NCI-H2196 treated with DMSO at 0.1 percent for 48 hours (cell line): ENCODE measurements around the gene ARX.

Experiments
- DNase-seq: peaks from one replicate; lab custom pipeline; 2025; ENCODE audit not compliant: unreplicated experiment; lab: John Stamatoyannopoulos, UW

ARX gene

DNA sequence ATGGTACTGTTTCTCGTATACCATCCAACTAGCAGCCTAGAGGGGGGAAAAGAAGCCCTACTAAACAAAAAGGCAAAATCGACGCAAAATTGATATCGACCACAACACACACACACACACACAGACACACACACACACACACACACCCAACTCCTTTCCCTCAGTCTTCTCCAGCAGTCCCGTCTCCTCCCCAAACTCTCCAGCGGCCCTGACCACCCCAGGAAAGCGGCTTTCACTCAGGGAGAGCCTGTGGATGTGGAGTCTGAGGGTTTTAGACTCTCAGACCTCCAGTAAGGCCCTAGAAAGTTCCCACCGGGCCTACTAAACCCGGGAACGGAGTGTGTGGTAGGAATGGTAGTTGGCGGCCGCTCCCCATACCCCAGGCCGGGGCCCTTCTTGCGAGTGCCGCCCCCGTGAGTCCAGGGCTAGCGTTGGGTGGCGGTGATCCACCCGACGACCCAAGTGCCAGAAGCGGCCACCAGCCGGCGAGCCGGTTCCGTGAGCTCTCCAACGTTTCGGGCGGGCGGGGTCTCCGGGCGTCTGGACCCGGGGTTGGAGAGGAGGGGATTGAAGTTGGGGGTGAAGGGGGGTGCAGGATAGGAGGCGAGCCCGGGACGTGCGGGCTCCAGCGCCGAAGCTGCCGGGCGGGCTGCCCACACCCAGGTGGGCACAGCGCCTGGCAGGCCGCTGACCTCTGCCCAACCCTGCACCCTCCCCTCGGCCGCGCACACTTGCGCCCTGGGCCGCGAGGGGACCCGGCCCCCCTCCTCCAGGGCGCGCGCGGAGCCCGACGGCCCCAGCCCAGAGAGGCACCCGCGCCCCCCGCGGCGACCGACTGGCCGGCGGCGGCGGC lies 13.7 kb downstream of the ARX start:
- no peak for DNase-seq

DNA sequence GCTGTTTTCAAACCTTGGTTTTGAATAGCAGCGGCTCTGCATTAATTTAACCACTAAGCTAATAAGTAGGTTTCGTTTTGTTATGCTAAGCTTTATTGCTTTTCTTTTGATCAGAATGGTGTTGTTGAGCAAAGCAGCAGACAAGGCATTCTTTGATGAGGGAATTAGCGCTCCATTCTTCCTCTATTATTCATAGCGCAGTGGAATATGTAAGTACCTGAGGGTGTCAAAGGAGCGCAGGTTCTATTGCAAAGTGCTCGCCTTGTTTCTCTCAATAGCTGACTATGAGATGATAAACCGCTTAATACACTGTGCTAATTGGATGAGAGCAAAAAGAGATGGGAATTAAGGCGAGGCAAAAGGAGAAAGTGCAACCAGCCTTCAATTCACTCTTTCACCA lies 16.3 kb downstream of the ARX start:
- no peak for DNase-seq

DNA sequence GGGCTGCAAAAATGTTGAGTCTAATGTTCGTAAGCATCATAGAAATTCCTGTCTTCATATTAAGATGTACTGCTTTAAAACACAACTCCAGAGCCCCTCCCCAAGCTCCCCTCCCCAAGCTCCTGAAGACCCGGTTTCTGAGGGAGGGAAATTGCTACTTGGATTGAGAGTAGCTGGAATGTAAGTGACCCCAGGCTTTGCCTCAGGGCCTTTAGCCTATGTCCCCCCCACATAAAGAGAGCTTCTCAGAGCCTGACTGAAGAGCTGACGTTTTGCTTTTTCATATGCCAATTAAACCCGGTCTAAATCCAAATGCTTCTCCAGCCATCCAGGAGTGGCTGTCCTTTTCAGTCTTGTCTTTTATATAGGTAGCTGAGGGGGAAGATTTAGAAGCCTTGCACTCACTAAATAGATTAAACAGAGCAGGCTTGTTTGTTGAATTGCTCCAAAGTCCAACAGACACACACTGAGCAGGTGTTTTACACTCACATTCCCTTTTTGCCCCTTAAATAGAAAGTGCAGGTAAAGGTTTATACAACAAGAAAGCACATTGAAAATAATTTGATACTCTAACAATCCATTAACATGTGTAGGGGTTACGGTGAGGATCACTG lies 19.6 kb downstream of the ARX start:
- no peak for DNase-seq

DNA sequence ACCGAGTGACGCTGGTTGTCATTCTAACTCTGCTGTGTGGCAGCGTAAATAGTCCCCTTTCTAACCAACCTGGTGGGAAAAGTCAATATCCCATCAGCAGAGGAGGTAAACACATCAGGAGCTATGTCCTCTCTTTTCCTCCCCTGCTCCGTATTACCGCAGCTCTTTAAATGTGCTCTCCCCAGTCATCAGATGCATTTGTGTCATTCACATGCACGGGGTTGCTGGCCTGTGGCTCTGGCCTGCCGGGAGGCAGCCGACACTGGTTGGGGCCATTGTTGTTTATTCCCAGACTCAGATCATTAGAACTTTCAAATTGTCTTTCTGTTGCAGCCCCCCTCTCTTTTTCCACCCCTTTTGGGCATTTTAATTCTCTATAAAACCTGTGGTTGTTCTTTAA lies 21.9 kb downstream of the ARX start:
- no peak for DNase-seq

DNA sequence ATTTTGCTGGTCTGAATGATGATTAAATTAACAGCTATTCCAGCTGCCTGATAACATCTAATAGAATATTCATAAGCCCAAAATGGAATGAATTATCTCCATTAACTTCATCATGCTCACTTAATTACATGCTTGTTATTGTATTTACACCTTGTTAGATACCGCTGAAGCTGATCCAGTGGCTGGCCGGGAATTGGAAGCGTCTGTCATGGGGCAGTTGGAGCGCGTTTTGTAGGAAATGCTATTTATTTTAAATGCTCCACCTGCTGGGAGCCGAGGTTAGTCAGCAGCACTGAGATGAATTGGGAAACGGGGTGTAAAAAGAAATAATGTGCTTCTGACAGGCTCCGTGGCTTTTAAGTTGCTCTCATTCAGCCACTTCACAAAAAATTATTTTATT lies 25.2 kb downstream of the ARX start:
- DNase-seq = no peak

DNA sequence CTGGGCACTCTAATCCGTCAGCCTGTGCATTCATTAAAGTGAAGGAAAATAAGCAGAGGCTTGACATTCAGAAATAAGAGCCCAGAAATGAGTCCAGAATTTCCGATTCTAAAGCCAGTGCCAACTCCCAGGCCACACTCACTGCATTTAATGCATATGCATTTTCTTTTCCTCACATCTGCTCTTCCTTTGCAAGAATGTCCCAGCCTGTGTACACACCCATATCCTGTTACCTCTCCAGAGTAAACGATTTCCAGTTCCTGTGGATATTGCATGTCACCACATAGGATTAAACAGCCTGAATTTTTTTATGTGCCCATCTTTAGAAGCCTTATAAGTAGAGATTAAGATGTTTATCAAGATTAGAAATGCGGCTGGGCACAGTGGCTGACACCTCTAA lies 27.5 kb downstream of the ARX start:
- no peak for DNase-seq

DNA sequence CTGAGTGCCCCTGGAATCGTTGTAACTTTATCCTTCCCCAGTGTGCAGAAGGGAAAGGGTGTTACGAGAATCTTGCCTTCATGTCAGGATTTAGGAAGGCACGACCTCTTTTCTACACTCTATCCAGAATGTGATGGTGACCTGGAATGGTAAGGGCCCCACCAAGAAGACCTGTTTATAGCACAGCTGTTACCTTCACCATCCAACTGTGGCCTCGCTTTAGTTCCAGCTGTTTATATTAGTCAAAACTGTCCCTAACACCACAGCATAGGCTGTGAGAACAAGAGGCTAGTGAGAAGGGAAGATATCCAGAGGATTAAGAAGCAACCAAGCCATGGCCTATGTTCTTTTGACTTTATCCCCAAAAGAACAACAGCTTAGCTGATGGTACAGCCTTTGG lies 28.0 kb downstream of the ARX start:
- no peak for DNase-seq

DNA sequence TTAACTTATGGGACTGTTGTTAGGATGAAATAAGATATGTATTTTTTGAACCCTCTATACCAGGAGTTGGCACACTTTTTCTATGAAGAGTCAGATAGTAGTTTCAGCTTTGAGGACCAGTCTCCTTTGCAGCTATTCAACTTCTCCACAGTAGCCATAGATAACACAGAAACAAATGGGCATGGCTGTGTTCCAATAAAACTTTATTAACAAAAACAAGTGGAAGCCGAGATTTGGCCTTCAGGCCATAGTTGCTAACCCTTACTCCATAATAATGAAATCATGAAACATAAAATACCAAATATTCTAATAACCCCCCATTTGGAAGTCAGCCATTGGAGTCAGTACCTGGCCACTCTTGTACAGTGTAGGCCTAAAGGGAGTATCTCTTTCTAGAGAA lies 30.6 kb downstream of the ARX start:
- no peak for DNase-seq

DNA sequence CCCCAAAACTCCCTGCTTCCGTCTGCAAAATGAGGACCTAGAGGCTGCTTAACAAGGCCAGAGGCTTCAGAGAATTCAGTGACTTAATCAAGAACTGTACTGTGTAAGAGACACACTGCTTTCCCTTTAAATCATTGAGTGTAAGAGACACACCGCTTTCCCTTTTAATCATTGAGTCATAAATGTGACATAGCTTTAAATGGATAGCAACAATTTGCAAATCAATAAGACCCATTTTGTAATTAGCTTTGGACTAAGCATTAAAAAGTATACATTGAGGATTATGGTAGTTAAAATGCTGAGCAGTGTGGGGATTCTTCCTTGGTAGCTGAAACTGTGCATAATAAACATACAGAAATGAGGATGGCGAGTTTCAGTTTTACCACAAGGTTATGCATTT lies 31.8 kb downstream of the ARX start:
- no peak for DNase-seq

DNA sequence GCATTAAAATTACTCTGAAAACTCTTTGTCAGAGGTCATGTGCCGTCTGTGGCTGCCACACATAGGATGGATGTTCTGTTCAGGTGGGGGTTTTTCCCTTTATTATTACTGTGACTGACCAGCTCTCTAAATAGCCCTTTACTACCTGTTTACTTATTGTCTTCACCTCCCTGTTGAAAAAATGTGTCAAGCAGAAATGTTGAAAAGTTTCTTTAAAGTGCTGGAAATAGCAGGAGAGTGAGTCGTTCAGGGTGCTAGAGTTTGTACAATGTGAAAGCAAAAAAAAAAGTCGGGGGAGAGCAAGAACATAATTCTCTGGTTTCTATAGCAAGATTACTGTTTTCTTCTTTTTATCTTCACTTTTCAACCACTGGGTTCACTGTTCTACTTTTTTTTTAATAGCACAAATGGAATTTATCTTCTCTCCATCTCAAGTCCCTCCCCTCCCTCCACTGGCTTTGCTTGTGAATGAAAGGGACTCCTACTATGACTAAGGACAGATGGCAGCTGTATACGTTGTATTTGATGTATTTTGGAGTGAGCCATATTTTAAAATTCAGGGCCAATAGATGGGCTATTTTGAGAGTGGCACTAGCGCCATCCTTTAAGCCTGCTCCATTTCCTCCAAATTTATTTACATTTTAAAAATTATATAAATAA lies 33.3 kb downstream of the ARX start:
- DNase-seq = no peak

DNA sequence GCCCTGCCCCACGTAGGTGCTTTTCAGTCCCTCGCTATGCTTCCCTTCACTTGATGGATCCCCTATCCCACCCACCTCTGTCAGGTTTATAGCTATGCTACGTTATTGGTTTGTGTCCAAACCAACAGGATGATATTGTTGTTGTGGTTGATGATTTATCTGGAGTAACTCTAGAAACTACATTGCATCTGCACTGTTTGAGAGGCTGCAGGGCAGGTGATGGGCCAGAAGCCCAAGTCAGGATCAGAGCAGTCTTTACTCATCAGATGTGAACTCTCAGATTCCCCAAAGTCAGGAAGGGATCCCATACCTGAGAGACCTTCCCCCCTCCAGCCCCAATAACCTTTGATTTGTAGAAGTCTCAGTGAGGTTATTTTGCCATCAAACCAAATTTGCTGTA lies 34.7 kb downstream of the ARX start:
- no peak for DNase-seq

DNA sequence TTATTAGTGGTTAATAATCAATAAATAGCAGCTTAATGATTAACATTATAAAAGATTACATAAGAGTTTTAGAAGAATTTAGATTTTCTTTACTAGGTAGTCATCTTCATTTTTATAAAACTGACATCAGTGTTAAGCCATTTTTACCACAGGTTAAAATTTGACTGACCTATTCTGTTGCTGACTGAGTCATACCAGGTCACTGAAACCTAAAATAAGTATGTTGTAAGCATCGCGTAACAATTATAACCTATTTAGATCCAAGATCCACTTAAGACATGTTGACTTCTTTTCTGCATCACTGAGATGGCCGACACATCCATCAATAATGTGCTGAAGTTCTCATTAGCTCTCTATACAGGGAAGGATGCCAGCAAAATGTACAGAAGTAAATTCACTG lies 36.7 kb downstream of the ARX start:
- DNase-seq = no peak

DNA sequence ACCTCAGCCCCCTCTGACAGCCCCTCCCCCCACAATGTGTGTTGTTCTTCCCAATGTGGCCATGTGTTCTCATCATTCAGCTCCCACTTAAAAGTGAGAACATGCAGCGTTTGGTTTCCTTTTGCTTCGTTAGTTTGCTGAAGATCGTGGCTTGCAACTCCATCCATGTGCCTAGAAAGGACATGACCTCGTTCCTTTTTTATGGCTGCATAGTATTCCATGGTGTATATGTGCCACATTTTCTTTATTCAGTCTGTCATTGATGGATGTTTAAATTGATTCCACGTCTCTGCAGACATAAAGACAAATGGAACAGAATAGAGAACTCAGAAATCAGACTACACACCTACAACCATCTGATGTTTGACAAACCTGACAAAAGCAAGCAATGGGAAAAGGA lies 46.0 kb downstream of the ARX start:
- DNase-seq = no peak

DNA sequence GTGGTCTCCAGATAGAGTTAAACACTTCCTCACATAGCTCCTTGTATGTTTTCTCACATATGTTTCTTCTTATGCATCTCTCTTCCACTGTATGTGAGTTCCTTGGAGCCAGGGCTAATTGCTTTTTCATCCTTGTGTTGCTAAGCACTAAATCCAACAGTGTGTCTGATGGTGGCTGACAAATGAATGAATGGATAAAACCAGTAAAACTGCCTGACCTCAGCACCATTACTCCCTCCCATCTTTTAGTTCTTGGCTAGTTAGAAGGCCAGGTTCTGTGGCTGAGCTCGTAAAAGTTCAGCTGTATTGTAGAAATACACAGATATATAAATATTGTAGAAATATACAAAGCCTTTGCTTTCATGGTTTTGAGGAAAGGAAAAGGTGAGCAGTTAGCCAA lies 50.4 kb downstream of the ARX start:
- no peak for DNase-seq

DNA sequence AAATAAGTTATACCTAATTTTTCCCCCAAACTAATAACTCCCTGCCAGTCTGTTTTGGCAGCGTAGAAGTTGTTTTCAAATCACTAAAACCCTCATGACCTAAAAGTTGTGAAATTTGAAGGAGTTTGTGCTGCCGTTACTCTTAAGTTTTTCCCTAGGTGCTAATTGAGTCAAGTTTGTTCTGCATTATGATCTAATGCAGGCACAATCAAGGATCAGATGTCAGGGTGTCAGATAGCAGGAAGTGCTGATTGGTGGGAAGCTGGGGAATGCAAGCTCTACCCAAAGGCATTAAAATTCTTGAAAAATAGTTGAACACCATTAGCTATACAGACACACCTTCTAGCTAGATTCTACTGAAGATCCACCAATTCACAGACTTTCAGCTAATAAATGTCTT lies 51.9 kb downstream of the ARX start:
- no peak for DNase-seq

DNA sequence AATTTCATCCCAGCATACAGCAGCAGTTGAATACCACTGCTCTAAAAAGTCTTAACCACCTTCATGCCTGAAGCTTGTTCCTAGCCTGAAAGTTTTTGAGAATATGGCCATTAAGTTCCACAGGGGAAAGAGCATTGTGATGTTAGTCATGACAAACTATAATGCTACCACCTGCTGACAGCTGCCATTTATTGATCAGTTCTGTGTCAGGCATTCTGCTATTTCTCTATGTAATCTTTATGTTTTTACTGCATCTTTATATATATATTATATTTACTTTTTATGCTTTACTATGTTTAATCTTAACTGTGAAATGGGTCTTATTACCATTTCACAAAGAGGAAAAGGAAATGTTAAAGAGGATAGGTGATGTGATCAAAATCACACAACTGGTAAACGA lies 54.0 kb downstream of the ARX start:
- DNase-seq = no peak

DNA sequence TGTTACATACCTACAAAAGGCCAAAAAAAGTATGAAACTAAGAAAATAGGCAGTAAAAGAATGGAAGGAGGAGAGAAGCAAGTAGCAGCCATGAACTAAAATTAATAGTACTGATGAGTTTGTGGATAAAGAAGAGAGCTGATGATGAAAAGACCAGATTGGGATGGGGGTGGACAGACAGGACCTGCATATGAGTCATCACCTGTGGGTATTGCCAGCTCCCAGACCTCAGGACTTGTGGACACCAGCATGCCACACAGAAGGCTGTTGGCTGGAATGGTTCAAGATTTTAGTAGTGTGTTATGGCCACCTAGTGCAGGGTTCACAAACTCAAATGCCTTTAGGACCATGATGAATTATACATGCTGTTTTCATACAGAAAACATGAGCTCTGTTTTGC lies 58.9 kb downstream of the ARX start:
- DNase-seq = no peak

DNA sequence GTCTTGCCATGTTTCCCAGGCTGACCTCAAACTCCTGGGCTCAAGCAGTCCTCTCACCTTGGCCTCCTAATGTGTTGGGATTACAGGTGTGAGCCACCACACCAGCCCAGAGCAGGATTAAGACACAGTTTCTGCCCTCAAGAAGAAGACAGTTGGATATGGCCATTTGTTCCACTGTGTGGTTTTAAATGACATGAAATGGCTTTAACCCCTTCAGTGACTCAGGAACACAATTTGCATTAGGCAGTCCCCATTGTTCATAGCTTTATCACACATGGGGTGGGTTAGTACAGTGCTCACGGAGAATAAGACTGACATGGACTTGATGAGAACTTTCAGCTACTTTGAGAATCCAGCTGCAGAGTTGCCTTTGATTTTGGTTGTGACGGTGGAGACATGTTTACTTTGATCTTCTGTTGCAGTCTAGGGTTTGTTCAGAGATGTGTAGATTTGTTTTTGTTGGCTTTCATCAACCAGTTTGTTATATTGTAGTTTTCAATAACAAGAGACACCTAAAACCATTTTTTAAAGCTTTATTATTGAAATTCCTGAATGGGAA lies 60.3 kb downstream of the ARX start:
- DNase-seq = no peak

DNA sequence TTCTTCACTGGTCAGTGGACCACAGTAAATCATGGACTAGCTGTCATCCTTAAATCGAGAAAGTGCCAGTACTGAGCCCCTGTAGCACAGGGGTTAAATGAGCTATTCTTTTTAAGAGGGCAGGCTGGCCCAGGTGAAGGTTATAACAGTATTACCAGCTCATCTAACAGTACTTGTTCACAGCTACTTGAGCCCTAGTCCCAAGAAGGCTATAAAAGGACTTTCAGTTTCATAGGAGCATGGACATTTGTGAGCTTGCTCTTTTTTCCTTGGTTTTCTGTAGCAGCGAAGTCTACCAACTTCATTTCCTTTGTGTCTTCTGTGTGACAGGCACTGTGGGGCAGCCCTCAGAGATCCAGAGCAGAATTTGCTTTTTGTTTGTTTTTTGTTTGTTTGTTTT lies 61.0 kb downstream of the ARX start:
- no peak for DNase-seq
